H9 (cell line): ENCODE results near the gene PFN3. TPM values are rescaled to one million over a fixed set of nuclear protein-coding genes. Genes with fewer than 3 reads are reported as not detected.

Experiments used
- DNase-seq: peaks from one replicate; pipeline ENCODE4 v3.0.0-alpha.2; 2017
- H2AFZ ChIP-seq: one replicate; pipeline ENCODE4 v1.6.1; 2013; ENCODE audit warnings: mild to moderate bottlenecking, low read length, control low read depth, moderate library complexity
- H2AK5ac ChIP-seq: 2 replicates; pipeline ENCODE4 v1.6.1; 2013; ENCODE audit warnings: low read length, control low read depth, mixed read lengths; ENCODE audit not compliant: insufficient read length
- H2BK120ac ChIP-seq: one replicate; pipeline ENCODE4 v1.6.1; 2013; ENCODE audit warnings: low read depth, mild to moderate bottlenecking, low read length, control low read depth, inconsistent platforms; ENCODE audit not compliant: poor library complexity, severe bottlenecking
- H2BK12ac ChIP-seq: 2 replicates; pipeline ENCODE4 v1.6.1; 2013; ENCODE audit warnings: low read length, control low read depth, mixed read lengths, low read depth; ENCODE audit not compliant: insufficient read length
- H2BK15ac ChIP-seq: 2 replicates; pipeline ENCODE4 v1.6.1; 2013; ENCODE audit warnings: low read depth, low read length, control low read depth
- H2BK20ac ChIP-seq: one replicate; pipeline ENCODE4 v1.6.1; 2013; ENCODE audit warnings: low read depth, mild to moderate bottlenecking, low read length, control low read depth, inconsistent platforms; ENCODE audit not compliant: poor library complexity, severe bottlenecking
- H2BK5ac ChIP-seq: 2 replicates; pipeline ENCODE4 v1.6.1; 2013; ENCODE audit warnings: low read length, control low read depth, mixed read lengths; ENCODE audit not compliant: insufficient read length
- H3K14ac ChIP-seq: 2 replicates; pipeline ENCODE4 v1.6.1; 2013; ENCODE audit warnings: low read length, control low read depth; ENCODE audit not compliant: insufficient read depth
- H3K18ac ChIP-seq: 2 replicates; pipeline ENCODE4 v1.6.1; 2013; ENCODE audit warnings: low read depth, mild to moderate bottlenecking, mixed read lengths, low read length, control low read depth; ENCODE audit not compliant: insufficient read length
- H3K23ac ChIP-seq: 2 replicates; pipeline ENCODE4 v1.6.1; 2013; ENCODE audit warnings: low read length, control low read depth, mixed read lengths, low read depth; ENCODE audit not compliant: insufficient read length
- H3K23me2 ChIP-seq: 2 replicates; pipeline ENCODE4 v1.6.1; 2013; ENCODE audit warnings: low read depth, mild to moderate bottlenecking, mixed read lengths, low read length, control low read depth; ENCODE audit not compliant: insufficient read length, poor library complexity, severe bottlenecking
- H3K27ac ChIP-seq: 2 replicates; pipeline ENCODE4 v1.5.1; 2013; ENCODE audit warnings: low read length, control low read depth, mixed read lengths, low read depth; ENCODE audit not compliant: insufficient read length
- H3K27me3 ChIP-seq: 2 replicates; pipeline ENCODE4 v1.6.1; 2013; ENCODE audit warnings: low read length, control low read depth, inconsistent platforms; ENCODE audit not compliant: insufficient read depth
- H3K4ac ChIP-seq: 2 replicates; pipeline ENCODE4 v1.6.1; 2013; ENCODE audit warnings: low read depth, mild to moderate bottlenecking, control low read depth, inconsistent platforms, low read length, moderate library complexity
- H3K4me1 ChIP-seq: 2 replicates; pipeline ENCODE4 v1.6.1; 2013; ENCODE audit warnings: low read length, control low read depth, inconsistent platforms; ENCODE audit not compliant: insufficient read depth
- H3K4me2 ChIP-seq: 2 replicates; pipeline ENCODE4 v1.6.1; 2013; ENCODE audit warnings: low read length, control low read depth, mixed read lengths; ENCODE audit not compliant: insufficient read length, insufficient read depth
- H3K56ac ChIP-seq: 2 replicates; pipeline ENCODE4 v1.6.1; 2013; ENCODE audit warnings: low read depth, mild to moderate bottlenecking, mixed read lengths, low read length, control low read depth; ENCODE audit not compliant: insufficient read length
- H3K79me1 ChIP-seq: 2 replicates; pipeline ENCODE4 v1.6.1; 2013; ENCODE audit warnings: low read depth, mild to moderate bottlenecking, moderate library complexity, low read length, control low read depth, inconsistent platforms; ENCODE audit not compliant: insufficient read depth, poor library complexity, severe bottlenecking
- H3K79me2 ChIP-seq: 2 replicates; pipeline ENCODE4 v1.6.1; 2013; ENCODE audit warnings: low read length, control low read depth, inconsistent platforms; ENCODE audit not compliant: insufficient read depth
- H3K9ac ChIP-seq: 2 replicates; pipeline ENCODE4 v1.6.1; 2013; ENCODE audit warnings: low read length, control low read depth, mixed read lengths; ENCODE audit not compliant: insufficient read length; ENCODE audit errors: extremely low read depth
- H3K9me3 ChIP-seq: one replicate; pipeline ENCODE4 v1.6.1; 2013; ENCODE audit warnings: low read depth, low read length, inconsistent platforms; ENCODE audit not compliant: control insufficient read depth
- H3T11ph ChIP-seq: one replicate; pipeline ENCODE4 v1.6.1; 2013; ENCODE audit warnings: mild to moderate bottlenecking, low read length, control low read depth, inconsistent platforms
- H4K20me1 ChIP-seq: one replicate; pipeline ENCODE4 v1.6.1; 2013; ENCODE audit not compliant: control insufficient read depth, insufficient read length, insufficient read depth
- H4K5ac ChIP-seq: 2 replicates; pipeline ENCODE4 v1.6.1; 2013; ENCODE audit warnings: low read depth, mild to moderate bottlenecking, mixed read lengths, low read length, control low read depth; ENCODE audit not compliant: insufficient read length
- H4K8ac ChIP-seq: replicated peaks from 2 replicates; pipeline ENCODE4 v1.6.1; 2013; ENCODE audit warnings: low read length, control low read depth, mixed read lengths, low read depth; ENCODE audit not compliant: insufficient read length
- H4K91ac ChIP-seq: 2 replicates; pipeline ENCODE4 v1.6.1; 2013; ENCODE audit warnings: low read depth, mild to moderate bottlenecking, moderate library complexity, mixed read lengths, low read length, control low read depth; ENCODE audit not compliant: insufficient read length
- H3K27ac Mint-ChIP-seq, 3 experiments: 2 replicates in 2 of 3; 3 replicates in 1 of 3; pipeline ENCODE4 v1.8.0; 2020 to 2021; ENCODE audit warnings: mixed read lengths in 3 of 3, mild to moderate bottlenecking in 1 of 3, moderate library complexity in 1 of 3
- H3K27me3 Mint-ChIP-seq: 2 replicates; pipeline ENCODE4 v1.8.0; 2021; ENCODE audit warnings: low read depth, mild to moderate bottlenecking, moderate library complexity, mixed read lengths
- H3K36me3 Mint-ChIP-seq, 3 experiments: 2 replicates in 2 of 3; 3 replicates in 1 of 3; pipeline ENCODE4 v1.8.0; 2020 to 2021; ENCODE audit warnings: low read depth in 3 of 3, mixed read lengths in 3 of 3; ENCODE audit not compliant: insufficient read depth in 1 of 3
- H3K4me1 Mint-ChIP-seq, 2 experiments: 2 replicates each; pipeline ENCODE4 v1.8.0; 2020; ENCODE audit warnings: mixed read lengths in 2 of 2
- H3K4me3 Mint-ChIP-seq, 2 experiments: 2 replicates in 1 of 2; 3 replicates in 1 of 2; pipeline ENCODE4 v1.8.0; 2020 to 2021; ENCODE audit warnings: mild to moderate bottlenecking in 2 of 2, mixed read lengths in 2 of 2, moderate library complexity in 1 of 2
- H3K9me3 Mint-ChIP-seq, 2 experiments: 2 replicates in 1 of 2; 3 replicates in 1 of 2; pipeline ENCODE4 v1.8.0; 2020; ENCODE audit warnings: mild to moderate bottlenecking in 2 of 2, mixed read lengths in 2 of 2, moderate library complexity in 1 of 2
- CTCF ChIP-seq: fragments of 200-600 bp; sonication (generic); conservative IDR thresholded peaks from 3 replicates; pipeline ENCODE4 v1.8.0; 2021; ENCODE audit warnings: antibody characterized with exemption, mild to moderate bottlenecking
- WGBS: extraction: QIAGEN DNeasy Blood & Tissue Kit; methylation state at CpG from one replicate; pipeline ENCODE4 v1.1.7; 2013; ENCODE audit warnings: missing lambda C conversion rate, low lambda C conversion rate, mixed read lengths; ENCODE audit not compliant: insufficient read length; ENCODE audit errors: extremely low coverage; 5-methylcytosine and 5-hydroxymethylcytosine counted together
- total RNA-seq: library from RNA; stranded (reverse); gene quantifications from 2 replicates; pipeline ENCODE4 v1.2.1, GENCODE V29; 2021

The PFN3 gene
- total RNA-seq, 1 experiment from 2014 or later = not detected

- no peak overlapping the region for H4K91ac ChIP-seq
- H3K23me2 ChIP-seq = no peaks in the 10 kb centered on the region
- H3K79me1 ChIP-seq = no peaks in the 10 kb centered on the region
- no peak overlapping the region for H3K56ac ChIP-seq
- H4K20me1 ChIP-seq = no peaks in the 10 kb centered on the region
- Mint-ChIP-seq H3K27me3 (peaks cover 3% of the 10 kb centered on the region), H3K9me3 (peaks cover 0 to 3% of the 10 kb centered on the region in 2 experiments; a peak in 1 of 5 replicates), H3K36me3 (peaks cover 24 to 72% (median 61%) of the 10 kb centered on the region in 3 experiments), H3K27ac (peak overlapping the region in 1 of 3 experiments; percentile 14; a peak in 2 of 7 replicates), H3K4me1 (peaks cover 14 to 25% of the 10 kb centered on the region in 2 experiments), H3K4me3 (no peak overlapping the region; a peak in 1 of 5 replicates)
- no peaks in the 10 kb centered on the region for H3K27me3 ChIP-seq
- H4K5ac ChIP-seq = no peak overlapping the region
- H3K18ac ChIP-seq = no peak overlapping the region
- H4K8ac ChIP-seq = no peak overlapping the region
- no peak overlapping the region for H2AFZ ChIP-seq
- no peak overlapping the region for H3K4ac ChIP-seq
- H3K4me1 ChIP-seq = no peaks in the 10 kb centered on the region
- no peak overlapping the region for H2BK5ac ChIP-seq
- no peak overlapping the region for H3K9ac ChIP-seq
- no peak for DNase-seq
- H2BK12ac ChIP-seq = no peak overlapping the region
- H3K27ac ChIP-seq = no peak overlapping the region
- H3K79me2 ChIP-seq = no peaks in the 10 kb centered on the region
- no peak overlapping the region for H2BK15ac ChIP-seq
- H3K14ac ChIP-seq = no peak overlapping the region
- H2BK20ac ChIP-seq = no peak overlapping the region
- H2BK120ac ChIP-seq = no peak overlapping the region
- no CpG with 5 or more reads among the region's 10 CpGs for WGBS
- H3K4me2 ChIP-seq = no peak overlapping the region
- no peaks in the 10 kb centered on the region for H3K9me3 ChIP-seq
- no peak overlapping the region for H2AK5ac ChIP-seq
- H3T11ph ChIP-seq = no peak overlapping the region
- no peak for TF ChIP-seq CTCF
- H3K23ac ChIP-seq = no peak overlapping the region
Measured at GRCh38 chr5:177438468-177438867, 38.0 kb upstream of the PFN3 start.
